LoVo (cell line): ENCODE results near the gene FAM120B.

Source experiments
- DNase-seq: peaks from one replicate; pipeline ENCODE4 v3.0.0-alpha.2; 2016; ENCODE audit warnings: low spot score

The FAM120B gene

DNA sequence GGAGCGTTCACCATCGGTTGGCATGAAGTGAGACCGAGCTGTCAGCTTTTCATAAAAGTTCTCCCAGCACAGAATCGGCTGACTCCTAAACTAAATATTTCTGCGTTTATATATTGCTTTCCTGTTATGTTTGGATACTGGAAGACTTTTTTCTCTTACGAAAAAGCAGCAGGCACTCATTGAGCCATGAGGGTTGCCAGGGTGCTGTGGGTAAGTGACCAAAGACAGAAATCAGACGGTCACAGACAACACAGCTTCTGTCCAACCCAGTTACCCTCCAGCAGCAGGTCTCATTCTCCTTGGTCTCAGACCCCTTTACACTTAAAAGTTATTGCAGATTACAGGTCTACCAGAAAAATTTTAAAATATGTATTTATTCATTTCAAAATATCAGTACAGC lies 113.7 kb downstream of the FAM120B start:
- no peak for DNase-seq

DNA sequence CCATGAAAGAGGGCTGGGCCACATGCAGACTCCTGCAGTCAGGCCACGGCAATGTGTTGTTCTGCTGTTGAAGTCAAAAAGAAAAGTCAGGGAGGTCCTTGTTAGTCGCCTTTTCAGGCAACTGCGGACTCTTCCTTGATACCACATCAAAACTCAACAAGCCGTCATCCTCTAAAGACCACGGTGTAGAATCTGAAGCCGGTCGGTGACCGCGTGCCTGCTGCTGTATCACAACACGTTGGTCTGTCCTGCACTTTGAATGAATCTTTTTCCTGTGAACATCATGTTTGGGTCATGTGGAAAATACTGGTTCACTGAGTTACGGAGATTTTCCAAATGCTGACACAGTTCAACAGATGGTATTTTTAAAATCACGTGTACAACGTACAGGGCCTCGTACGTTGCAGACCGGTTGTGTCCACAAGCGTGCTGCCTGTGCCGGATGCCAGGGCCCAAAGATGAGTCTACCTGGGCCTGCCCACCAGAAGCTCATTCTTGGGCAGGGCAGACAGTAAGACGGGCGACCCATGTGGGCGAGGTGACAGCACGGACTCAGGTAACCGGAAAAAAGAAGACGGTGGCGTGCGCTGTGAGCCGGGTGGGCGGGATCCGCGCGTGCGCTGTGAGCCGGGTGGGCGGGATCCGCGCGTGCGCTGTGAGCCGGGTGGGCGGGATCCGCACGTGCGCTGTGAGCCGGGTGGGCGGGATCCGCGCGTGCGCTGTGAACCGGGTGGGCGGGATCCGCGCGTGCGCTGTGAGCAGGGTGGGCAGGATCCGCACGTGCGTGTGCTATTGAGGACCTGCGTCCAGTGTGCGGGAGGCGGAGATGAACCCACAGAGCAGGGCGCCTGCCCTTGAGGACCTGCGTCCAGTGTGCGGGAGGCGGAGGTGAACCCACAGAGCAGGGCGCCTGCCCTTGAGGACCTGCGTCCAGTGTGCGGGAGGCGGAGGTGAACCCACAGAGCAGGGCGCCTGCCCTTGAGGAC lies 114.5 kb downstream of the FAM120B start:
- DNase-seq, result no peak

- DNase-seq, result no peak
These were observed 115.4 kb downstream of the FAM120B start for GRCh38 chr6:170421921-170422320.

DNA sequence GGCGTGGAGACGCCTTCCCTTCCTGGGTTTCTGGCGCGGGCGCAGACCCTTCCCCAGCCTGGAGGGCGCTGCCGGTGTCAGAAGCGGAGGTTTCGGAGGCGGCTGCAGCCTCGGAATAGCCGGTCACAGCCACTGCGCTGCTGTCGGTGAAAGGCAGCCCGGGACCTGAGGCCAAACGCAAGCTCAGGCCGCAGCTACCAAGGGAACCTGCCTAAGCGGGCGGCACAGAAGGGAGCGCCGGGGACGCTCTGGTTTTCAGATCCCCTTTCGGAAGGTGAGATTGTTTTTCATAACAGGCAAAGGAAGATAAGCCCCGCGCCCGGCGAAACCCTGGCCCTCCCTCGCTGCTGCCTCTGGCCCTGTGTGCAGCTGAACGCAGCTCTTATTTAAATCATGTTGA lies 116.5 kb downstream of the FAM120B start:
- DNase-seq, result no peak

DNA sequence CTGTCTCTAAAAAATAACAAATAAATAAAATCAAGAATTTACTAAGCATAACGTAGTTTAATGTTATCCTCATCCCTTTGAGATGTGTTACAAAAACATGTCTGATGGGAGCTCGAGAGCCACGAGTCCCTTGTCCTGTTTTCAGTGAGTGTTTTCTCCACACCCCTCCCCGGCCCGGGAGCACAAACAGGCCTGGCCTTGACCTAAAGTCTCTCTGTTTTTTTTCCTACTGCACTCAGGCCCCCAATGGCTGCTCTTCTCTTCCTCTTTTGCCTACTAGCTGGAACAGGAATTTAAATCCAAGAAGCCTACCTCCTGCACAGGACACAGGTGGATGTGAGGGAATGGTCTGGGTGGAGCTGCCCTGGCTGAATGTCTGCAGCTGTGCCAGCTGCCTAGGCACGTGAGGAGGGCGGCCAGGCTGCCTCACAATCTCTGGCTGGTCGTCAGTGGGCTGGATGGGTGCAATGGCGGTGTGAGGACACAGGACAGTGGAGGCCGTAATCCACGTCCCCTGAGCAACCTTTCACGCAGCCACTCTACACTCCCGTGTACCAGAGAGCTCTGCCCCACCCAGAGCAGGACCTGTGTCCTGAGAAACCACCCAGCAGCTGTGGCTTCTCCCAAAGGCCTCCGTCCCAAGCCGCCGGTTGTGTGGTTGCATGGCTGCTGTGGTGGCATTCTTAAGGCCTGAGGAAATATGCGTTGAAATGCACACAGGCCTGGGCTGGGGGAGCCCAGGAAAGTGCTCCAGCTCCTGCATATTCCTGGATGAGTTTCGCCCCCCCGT lies 117.5 kb downstream of the FAM120B start:
- DNase-seq, result no peak

GRCh38 chr6:170424604-170425126 lies 118.1 kb downstream of the FAM120B start:
- DNase-seq, result no peak

DNA sequence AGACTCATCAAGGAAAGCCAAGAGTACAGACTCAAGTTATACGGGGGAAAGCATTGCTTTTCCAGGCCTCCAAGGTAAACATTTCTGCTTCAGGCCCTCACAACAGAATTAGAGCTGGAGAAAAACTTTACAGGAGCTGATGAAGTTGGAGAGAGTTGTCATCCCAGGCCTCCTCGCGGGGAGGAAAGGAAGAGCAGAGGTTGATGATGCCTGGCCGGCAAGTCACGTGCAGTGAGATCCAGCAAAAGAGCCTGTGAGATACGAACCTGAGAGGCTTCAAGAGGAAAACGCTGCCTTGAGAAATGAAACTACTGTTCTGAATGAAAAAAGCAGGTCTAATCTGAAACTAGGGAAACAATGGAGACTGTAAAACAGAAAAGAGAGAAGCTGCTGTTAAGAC lies 122.9 kb downstream of the FAM120B start:
- DNase-seq, result no peak

DNA sequence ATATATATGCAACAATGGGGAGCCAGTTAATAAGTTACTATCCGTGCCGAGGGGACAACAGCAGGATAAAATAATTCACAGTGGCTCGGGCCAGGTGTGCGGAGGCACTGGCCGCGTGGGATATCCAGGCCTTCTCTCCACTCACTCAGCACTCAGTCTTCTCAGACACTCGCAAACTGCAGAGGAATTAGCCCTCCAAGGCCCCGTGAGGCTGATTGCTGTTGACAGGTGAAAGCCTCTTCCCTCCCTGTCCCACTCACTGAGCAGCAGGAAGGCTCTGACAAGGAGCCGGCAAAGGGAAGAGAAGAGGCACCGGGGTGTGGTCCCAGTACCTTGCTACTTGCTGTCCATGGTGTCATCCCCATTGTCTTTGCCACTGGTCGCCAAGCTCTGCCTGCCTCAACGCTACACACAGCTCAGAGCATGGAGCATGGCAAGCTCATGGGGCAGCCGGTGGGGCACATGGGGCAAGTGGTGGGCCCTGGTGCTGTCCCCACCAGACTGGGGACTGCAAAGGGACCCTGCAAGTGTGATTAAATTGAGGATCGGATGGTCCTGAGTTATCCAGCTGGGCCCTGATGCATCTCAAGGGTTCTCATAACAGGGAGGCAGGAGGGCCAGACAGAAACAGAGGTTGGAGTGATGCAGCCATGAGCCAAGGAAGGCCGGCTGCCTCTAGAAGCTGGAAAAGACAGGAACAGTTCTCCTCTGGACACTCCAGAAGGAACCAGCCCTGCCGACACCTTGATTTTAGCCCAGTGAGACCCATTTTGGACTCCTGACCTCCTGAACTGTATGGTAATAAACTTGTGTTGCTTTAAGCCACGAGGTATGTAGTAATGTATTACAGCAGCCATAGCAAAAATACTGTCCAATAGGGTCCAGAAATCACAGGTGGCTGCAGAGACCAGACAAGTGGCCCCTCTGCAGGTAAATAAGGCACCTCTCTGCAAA lies 126.9 kb downstream of the FAM120B start:
- DNase-seq, result no peak

- no peak for DNase-seq
These were observed 127.7 kb downstream of the FAM120B start for GRCh38 chr6:170434117-170434820.

DNA sequence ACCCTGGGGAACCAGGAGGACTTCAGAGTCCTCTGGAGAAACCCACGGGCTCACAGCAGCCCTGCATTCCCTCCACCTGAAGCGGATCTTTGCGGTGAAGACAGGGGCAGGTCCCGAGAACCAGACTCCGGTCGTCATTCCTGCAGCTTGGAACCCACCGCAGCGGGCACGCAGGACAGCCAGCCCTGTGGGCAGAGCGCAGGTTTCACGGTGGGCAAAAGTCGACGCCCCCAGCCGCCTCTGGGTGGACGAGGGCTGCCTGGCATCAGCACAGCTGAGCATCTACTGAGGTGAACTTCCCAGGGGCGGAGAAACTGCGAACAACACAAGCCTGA lies 128.2 kb downstream of the FAM120B start:
- DNase-seq, result no peak

DNA sequence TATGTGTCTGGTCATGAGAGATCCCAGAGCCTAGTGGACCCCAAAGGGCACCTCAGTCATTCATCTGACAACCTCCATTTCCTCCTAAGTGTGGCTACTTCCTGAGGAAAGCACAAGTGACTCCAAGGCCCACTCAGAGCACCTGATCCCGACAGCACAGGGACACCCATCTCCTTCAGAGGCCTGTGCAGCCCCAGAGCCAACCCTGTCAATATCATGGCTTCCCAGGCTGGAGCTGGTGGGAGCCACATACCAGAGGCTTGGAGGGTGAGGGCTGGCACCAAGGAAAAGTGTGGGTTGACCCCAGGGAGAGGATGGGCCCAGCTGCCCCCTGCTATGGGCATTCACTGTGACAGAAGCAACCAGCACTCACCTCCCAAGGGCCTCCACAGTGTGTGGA lies 129.2 kb downstream of the FAM120B start:
- no peak for DNase-seq

DNA sequence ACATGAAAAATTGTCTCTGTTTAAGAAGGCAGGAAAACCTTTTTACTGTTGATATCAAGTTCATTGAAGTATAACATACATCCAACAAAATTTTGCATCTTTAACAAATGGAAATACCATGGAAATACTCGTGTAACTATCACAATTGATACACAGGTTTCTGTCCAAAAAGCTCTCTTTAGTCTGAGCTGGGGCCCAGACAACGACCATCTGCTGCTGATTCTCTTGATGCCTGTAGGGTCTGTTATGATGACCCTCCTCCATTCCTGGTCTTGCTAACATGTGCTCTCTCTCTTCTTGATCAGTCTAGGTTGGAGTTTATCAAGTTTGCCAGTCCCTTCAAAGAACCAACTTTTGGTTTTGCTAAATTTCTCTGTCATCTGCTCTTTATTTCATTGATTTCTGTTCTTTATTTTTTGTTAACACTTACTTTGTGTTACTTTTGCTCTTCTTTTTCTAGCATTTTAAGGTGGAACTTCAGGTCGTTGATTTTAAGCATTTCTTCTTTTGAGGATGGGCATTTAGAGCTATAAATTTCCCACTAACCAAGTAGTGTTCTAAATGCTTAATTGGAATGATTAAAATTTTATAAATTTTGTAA lies 129.8 kb downstream of the FAM120B start:
- no peak for DNase-seq

- DNase-seq, result no peak
These were observed 131.3 kb downstream of the FAM120B start for GRCh38 chr6:170437719-170438401.

GRCh38 chr6:170438402-170438753 lies 131.8 kb downstream of the FAM120B start:
- peak; percentile 70 for DNase-seq

DNA sequence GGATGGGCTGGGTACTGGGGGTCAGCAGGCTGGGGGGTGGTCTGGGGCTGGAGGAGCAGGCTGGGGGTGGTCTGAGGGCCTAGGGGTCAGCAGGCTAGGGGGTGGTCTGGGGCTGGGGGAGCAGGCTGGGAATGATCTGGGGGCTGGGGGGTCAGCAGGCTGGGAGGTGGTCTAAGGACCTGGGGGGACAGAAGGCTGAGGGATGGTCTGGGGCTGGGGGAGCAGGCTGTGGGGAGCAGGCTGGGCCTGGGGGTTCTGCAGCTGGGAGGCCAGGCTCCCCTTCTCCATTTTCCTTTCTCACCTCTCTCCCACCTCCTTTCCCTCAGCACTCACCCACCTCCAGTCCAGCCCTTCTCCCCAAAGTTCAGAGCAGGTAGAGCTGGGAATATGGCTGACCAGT lies 132.3 kb downstream of the FAM120B start:
- DNase-seq, result no peak

GRCh38 chr6:170439366-170440361 lies 133.1 kb downstream of the FAM120B start:
- no peak for DNase-seq

- DNase-seq, result no peak
These were observed 133.9 kb downstream of the FAM120B start for GRCh38 chr6:170440437-170440836.

DNA sequence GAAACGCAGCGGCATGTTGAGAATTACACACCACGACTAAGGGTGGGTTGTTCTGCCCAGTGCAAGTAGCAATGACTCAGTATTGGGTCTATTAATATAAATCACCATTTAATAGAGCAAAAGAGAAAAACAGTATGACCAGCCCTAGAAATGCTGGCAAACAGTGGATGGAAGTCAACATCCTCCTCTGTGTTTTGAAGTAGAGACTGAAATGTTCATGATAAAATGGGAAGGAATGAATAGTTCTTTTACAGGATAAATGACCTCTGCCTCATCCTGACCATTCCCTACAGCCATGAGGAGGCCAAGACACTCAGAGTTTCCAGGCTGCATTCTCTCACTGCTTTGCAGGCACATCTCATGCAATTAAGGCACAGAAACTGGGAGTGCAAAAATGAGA lies 134.8 kb downstream of the FAM120B start:
- no peak for DNase-seq

DNA sequence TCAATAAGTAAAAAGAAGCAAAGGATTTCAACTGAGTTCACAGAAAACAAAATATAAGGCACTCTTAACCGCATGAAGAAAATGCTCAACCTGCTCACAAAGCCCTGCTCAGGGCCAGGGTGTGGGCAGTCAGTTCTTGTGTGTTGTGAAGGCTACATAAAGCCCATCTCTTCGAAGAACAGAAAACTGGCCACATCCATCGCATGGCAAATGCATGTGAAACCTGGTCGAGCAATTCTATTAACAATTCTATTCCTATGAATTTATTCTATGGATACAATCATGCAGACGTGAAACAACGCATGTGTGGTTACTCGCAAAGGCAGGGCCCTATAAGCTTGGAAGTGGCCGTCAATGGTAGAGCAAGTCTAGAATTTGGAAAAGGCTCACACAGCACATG lies 136.0 kb downstream of the FAM120B start:
- DNase-seq, result no peak
